Mesendoderm (in vitro differentiated cells): ENCODE results near the gene ANGPTL8.

Source experiments
- DNase-seq: peaks from one replicate; pipeline ENCODE4 v3.0.0; 2013
- H2AK5ac ChIP-seq: 2 replicates; pipeline ENCODE4 v1.6.1; 2013; ENCODE audit warnings: low read length, inconsistent platforms
- H2BK120ac ChIP-seq: 2 replicates; pipeline ENCODE4 v1.6.1; 2013; ENCODE audit warnings: low read depth, mild to moderate bottlenecking, low read length, moderate library complexity, mixed read lengths
- H2BK15ac ChIP-seq: replicated peaks from 2 replicates; pipeline ENCODE4 v1.6.1; 2013; ENCODE audit warnings: low read depth, mild to moderate bottlenecking, moderate library complexity
- H2BK5ac ChIP-seq: 2 replicates; pipeline ENCODE4 v1.6.1; 2013; ENCODE audit warnings: low read length, inconsistent platforms
- H3K18ac ChIP-seq: 2 replicates; pipeline ENCODE4 v1.6.1; 2013; ENCODE audit warnings: mild to moderate bottlenecking, low read length, mixed read lengths
- H3K23ac ChIP-seq: one replicate; pipeline ENCODE4 v1.6.1; 2013; ENCODE audit warnings: low read length
- H3K27ac ChIP-seq: 2 replicates; pipeline ENCODE4 v1.5.1; 2013; ENCODE audit warnings: low read depth, mild to moderate bottlenecking, inconsistent platforms, low read length, moderate library complexity
- H3K27me3 ChIP-seq: 2 replicates; pipeline ENCODE4 v1.6.1; 2013; ENCODE audit warnings: low read length, control low read depth, mild to moderate bottlenecking, inconsistent platforms; ENCODE audit not compliant: insufficient read depth, poor library complexity
- H3K36me3 ChIP-seq: 2 replicates; pipeline ENCODE4 v1.6.1; 2013; ENCODE audit warnings: low read length, inconsistent platforms; ENCODE audit not compliant: control insufficient read depth, insufficient read depth
- H3K4ac ChIP-seq: one replicate; pipeline ENCODE4 v1.6.1; 2013; ENCODE audit warnings: low read depth, mild to moderate bottlenecking, low read length, moderate library complexity
- H3K4me1 ChIP-seq: 2 replicates; pipeline ENCODE4 v1.6.1; 2013; ENCODE audit warnings: low read depth, low read length, inconsistent platforms; ENCODE audit not compliant: control insufficient read depth
- H3K4me2 ChIP-seq: 2 replicates; pipeline ENCODE4 v1.6.1; 2013; ENCODE audit warnings: low read length
- H3K4me3 ChIP-seq: 2 replicates; pipeline ENCODE4 v1.5.1; 2013; ENCODE audit warnings: mild to moderate bottlenecking, low read length
- H3K56ac ChIP-seq: one replicate; pipeline ENCODE4 v1.6.1; 2013; ENCODE audit warnings: low read length
- H3K79me1 ChIP-seq: 2 replicates; pipeline ENCODE4 v1.6.1; 2013; ENCODE audit warnings: low read length, inconsistent platforms
- H3K79me2 ChIP-seq: 2 replicates; pipeline ENCODE4 v1.6.1; 2013; ENCODE audit warnings: mild to moderate bottlenecking, low read length; ENCODE audit not compliant: control insufficient read depth, insufficient read depth
- H3K9ac ChIP-seq: 2 replicates; pipeline ENCODE4 v1.6.1; 2013; ENCODE audit warnings: low read length, inconsistent platforms
- H4K5ac ChIP-seq: one replicate; pipeline ENCODE4 v1.6.1; 2013; ENCODE audit warnings: low read length
- H4K8ac ChIP-seq: one replicate; pipeline ENCODE4 v1.6.1; 2013; ENCODE audit warnings: low read depth, mild to moderate bottlenecking, control low read depth, low read length, moderate library complexity
- WGBS: extraction: QIAGEN DNeasy Blood & Tissue Kit; methylation state at CpG from one replicate; pipeline ENCODE4 v1.1.7; 2013; ENCODE audit warnings: low lambda C conversion rate, missing lambda C conversion rate; ENCODE audit not compliant: insufficient coverage; ENCODE audit errors: extremely low coverage; 5-methylcytosine and 5-hydroxymethylcytosine counted together

ANGPTL8 gene

GRCh38 chr19:11261971-11262839 is 22.8 kb downstream of the ANGPTL8 start, which contains the start of gene DOCK6:
DOCK6 (minus strand) TSS chr19:11262524; CDS start chr19:11262440, 84 bp downstream.
- Histone ChIP-seq H3K36me3 (no peaks in the 10 kb centered on the region), H3K79me2 (no peaks in the 10 kb centered on the region), H3K9ac (peak within 1 kb of the TSS; percentile 63), H3K4ac (peak within 1 kb of the TSS; percentile 58), H3K4me1 (no peaks in the 10 kb centered on the region), H3K18ac (peak within 1 kb of the TSS; percentile 98), H3K27me3 (no peaks in the 10 kb centered on the region), H3K23ac (no peak within 1 kb of the TSS), H2BK15ac (peak within 1 kb of the TSS; percentile 21), H3K4me2 (peak within 1 kb of the TSS; percentile 78), H3K27ac (no peak within 1 kb of the TSS), H3K4me3 (peak within 1 kb of the TSS; percentile 47), H2BK120ac (no peak within 1 kb of the TSS), H4K5ac (no peak within 1 kb of the TSS), H3K56ac (peak within 1 kb of the TSS; percentile 85), H4K8ac (peak within 1 kb of the TSS; percentile 91), H2BK5ac (no peak within 1 kb of the TSS), H3K79me1 (no peaks in the 10 kb centered on the region), H2AK5ac (no peak within 1 kb of the TSS)
- WGBS = no CpG with 5 or more reads among the region's 91 CpGs
- DNase-seq = peak; percentile 30

GRCh38 chr19:11263726-11264125 is 24.3 kb downstream of the ANGPTL8 start:
- no peak overlapping the region for H3K9ac ChIP-seq
- no CpG with 5 or more reads among the region's 6 CpGs for WGBS
- no peaks in the 10 kb centered on the region for H3K36me3 ChIP-seq
- H3K4me3 ChIP-seq = no peak overlapping the region
- no peaks in the 10 kb centered on the region for H3K79me2 ChIP-seq
- H3K4ac ChIP-seq = no peak overlapping the region
- no peak overlapping the region for H3K4me2 ChIP-seq
- no peak overlapping the region for H2BK120ac ChIP-seq
- no peaks in the 10 kb centered on the region for H3K4me1 ChIP-seq
- H3K27me3 ChIP-seq = no peaks in the 10 kb centered on the region
- H2BK15ac ChIP-seq = no peak overlapping the region
- H2AK5ac ChIP-seq = no peak overlapping the region
- no peak overlapping the region for H3K56ac ChIP-seq
- DNase-seq = no peak
- no peak overlapping the region for H3K23ac ChIP-seq
- no peak overlapping the region for H3K27ac ChIP-seq
- H4K5ac ChIP-seq = no peak overlapping the region
- H3K18ac ChIP-seq = no peak overlapping the region
- no peak overlapping the region for H4K8ac ChIP-seq
- H3K79me1 ChIP-seq = no peaks in the 10 kb centered on the region
- H2BK5ac ChIP-seq = no peak overlapping the region

GRCh38 chr19:11264452-11265176 is 25.2 kb downstream of the ANGPTL8 start:
- Histone ChIP-seq H3K18ac (no peak overlapping the region), H2BK15ac (no peak overlapping the region), H3K79me1 (no peaks in the 10 kb centered on the region), H3K79me2 (no peaks in the 10 kb centered on the region), H3K4me2 (no peak overlapping the region), H3K9ac (no peak overlapping the region), H4K8ac (no peak overlapping the region), H2BK120ac (no peak overlapping the region), H3K4me3 (no peak overlapping the region), H3K4ac (no peak overlapping the region), H3K36me3 (no peaks in the 10 kb centered on the region), H3K23ac (no peak overlapping the region), H3K56ac (peak overlapping the region; percentile 56), H3K27ac (no peak overlapping the region), H2AK5ac (no peak overlapping the region), H4K5ac (no peak overlapping the region), H3K4me1 (no peaks in the 10 kb centered on the region), H3K27me3 (no peaks in the 10 kb centered on the region), H2BK5ac (no peak overlapping the region)
- DNase-seq = peak; percentile 77
- no CpG with 5 or more reads among the region's 19 CpGs for WGBS

GRCh38 chr19:11265177-11265784 is 25.9 kb downstream of the ANGPTL8 start:
- H3K56ac ChIP-seq = no peak overlapping the region
- H3K79me2 ChIP-seq = no peaks in the 10 kb centered on the region
- no peak overlapping the region for H3K27ac ChIP-seq
- H3K79me1 ChIP-seq = no peaks in the 10 kb centered on the region
- H3K4me3 ChIP-seq = no peak overlapping the region
- H3K4ac ChIP-seq = no peak overlapping the region
- H2AK5ac ChIP-seq = no peak overlapping the region
- H2BK15ac ChIP-seq = no peak overlapping the region
- H3K18ac ChIP-seq = no peak overlapping the region
- H4K8ac ChIP-seq = no peak overlapping the region
- no CpG with 5 or more reads among the region's 6 CpGs for WGBS
- H3K23ac ChIP-seq = no peak overlapping the region
- H3K9ac ChIP-seq = no peak overlapping the region
- H3K4me2 ChIP-seq = no peak overlapping the region
- H3K27me3 ChIP-seq = no peaks in the 10 kb centered on the region
- DNase-seq = no peak
- no peak overlapping the region for H4K5ac ChIP-seq
- no peaks in the 10 kb centered on the region for H3K4me1 ChIP-seq
- no peak overlapping the region for H2BK120ac ChIP-seq
- H2BK5ac ChIP-seq = no peak overlapping the region
- no peaks in the 10 kb centered on the region for H3K36me3 ChIP-seq

GRCh38 chr19:11265785-11266236 is 26.4 kb downstream of the ANGPTL8 start:
- Histone ChIP-seq H2BK5ac (no peak overlapping the region), H3K4ac (no peak overlapping the region), H3K36me3 (no peaks in the 10 kb centered on the region), H3K23ac (no peak overlapping the region), H3K4me2 (no peak overlapping the region), H3K27ac (no peak overlapping the region), H4K8ac (no peak overlapping the region), H3K9ac (no peak overlapping the region), H3K4me1 (no peaks in the 10 kb centered on the region), H4K5ac (no peak overlapping the region), H3K79me1 (no peaks in the 10 kb centered on the region), H2BK120ac (no peak overlapping the region), H3K4me3 (no peak overlapping the region), H2AK5ac (no peak overlapping the region), H3K79me2 (no peaks in the 10 kb centered on the region), H3K18ac (no peak overlapping the region), H2BK15ac (no peak overlapping the region), H3K56ac (no peak overlapping the region), H3K27me3 (no peaks in the 10 kb centered on the region)
- no peak for DNase-seq
- WGBS = no CpG with 5 or more reads among the region's 11 CpGs
